Measurements from ENCODE around the gene PUM2.
"Not testable (repeated sequence)": the region's sequence is repeated elsewhere in the genome, so short reads cannot be mapped to it uniquely, and the experiment has no call there.

The PUM2 gene

GRCh38 chr2:20288642-20289340 lies 61.9 kb downstream of the PUM2 start:
- DNase-seq, result no peak

- no peak for DNase-seq
Observed at GRCh38 chr2:20282916-20283592, 67.6 kb downstream of the PUM2 start.

GRCh38 chr2:20281876-20282275 lies 68.8 kb downstream of the PUM2 start:
- no peak for DNase-seq

- no peak for DNase-seq
Observed at GRCh38 chr2:20273042-20273441, 77.6 kb downstream of the PUM2 start.

- DNase-seq, result not testable (repeated sequence)
Observed at GRCh38 chr2:20268317-20268716, 82.3 kb downstream of the PUM2 start.

- DNase-seq, result no peak
Observed at GRCh38 chr2:20267529-20267928, 83.1 kb downstream of the PUM2 start.

GRCh38 chr2:20264629-20265028 lies 86.0 kb downstream of the PUM2 start:
- DNase-seq, result no peak

- DNase-seq, result no peak
Observed at GRCh38 chr2:20257411-20257810, 93.2 kb downstream of the PUM2 start.

GRCh38 chr2:20254731-20255130 lies 95.9 kb downstream of the PUM2 start:
- DNase-seq, result no peak

- no peak for DNase-seq
Observed at GRCh38 chr2:20250436-20250835, 100.2 kb downstream of the PUM2 start.

- DNase-seq, result no peak
Observed at GRCh38 chr2:20249170-20249569, 101.5 kb downstream of the PUM2 start.

- DNase-seq, result no peak
Observed at GRCh38 chr2:20247084-20247483, 103.6 kb downstream of the PUM2 start.

- DNase-seq, result not testable (repeated sequence)
Observed at GRCh38 chr2:20243637-20244036, 107.0 kb downstream of the PUM2 start.

GRCh38 chr2:20242727-20243377 lies 107.8 kb downstream of the PUM2 start:
- no peak for DNase-seq

- DNase-seq, result no peak
Observed at GRCh38 chr2:20241973-20242726, 108.5 kb downstream of the PUM2 start.

- not testable (repeated sequence) for DNase-seq
Observed at GRCh38 chr2:20240291-20240690, 110.4 kb downstream of the PUM2 start.

GRCh38 chr2:20236496-20236895 lies 114.1 kb downstream of the PUM2 start:
- no peak for DNase-seq

GRCh38 chr2:20235655-20236305 lies 114.9 kb downstream of the PUM2 start:
- DNase-seq, result no peak

- DNase-seq, result not testable (repeated sequence)
Observed at GRCh38 chr2:20234597-20234996, 116.0 kb downstream of the PUM2 start.

GRCh38 chr2:20232837-20233207 lies 117.8 kb downstream of the PUM2 start:
- DNase-seq, result no peak

GRCh38 chr2:20231598-20232026 lies 119.0 kb downstream of the PUM2 start:
- no peak for DNase-seq

- DNase-seq, result no peak
Observed at GRCh38 chr2:20231159-20231558, 119.5 kb downstream of the PUM2 start.

GRCh38 chr2:20230114-20230425 lies 120.6 kb downstream of the PUM2 start:
- DNase-seq, result no peak
